ENCODE measurements around the gene CYP2C8.

GRCh38 chr10:95031656-95032055, 37.6 kb downstream of the CYP2C8 start:
- no peak for TF ChIP-seq POLR2AphosphoS5 (IDR thresholded peaks at IDR 0.05; ENCODE audit: insufficient read depth, low read depth, low read length)
- TF ChIP-seq EZH2 (IDR thresholded peaks at IDR 0.05; ENCODE audit: borderline replicate concordance, low read depth, low read length, severe bottlenecking) = no peak
- TF ChIP-seq FOS (IDR thresholded peaks at IDR 0.05; ENCODE audit: borderline replicate concordance, insufficient read depth, low read length) = no peak
